ENCODE results near the gene FRMD1.

Gene FRMD1

GRCh38 chr6:168093071-168093505 lies 14.1 kb upstream of the FRMD1 start (continued):
- TF ChIP-seq ZIC2 (tag by site-specific recombination; IDR thresholded peaks at IDR 0.05) (0 out of 2 replicates have a peak, but pooled peaks have one; percentile 34), SETDB1 (IDR thresholded peaks at IDR 0.05; ENCODE audit: insufficient read length, low read length) (peak; percentile 43), ZBTB48 (tag by site-specific recombination; IDR thresholded peaks at IDR 0.05) (no peak), ZNF302 (tag by site-specific recombination; IDR thresholded peaks at IDR 0.05; ENCODE audit: low read depth) (no peak), ZNF701 (tag by site-specific recombination; IDR thresholded peaks at IDR 0.05) (no peak), ZSCAN4 (tag by site-specific recombination; IDR thresholded peaks at IDR 0.05) (no peak), ZNF596 (tag by site-specific recombination; IDR thresholded peaks at IDR 0.05) (no peak), ZNF830 (tag by site-specific recombination; IDR thresholded peaks at IDR 0.05; ENCODE audit: low read depth) (no peak), BCL11A (tag by site-specific recombination; IDR thresholded peaks at IDR 0.05; ENCODE audit: low read depth) (no peak), ZNF133 (tag by site-specific recombination; IDR thresholded peaks at IDR 0.05) (no peak), ZNF776 (tag by site-specific recombination; IDR thresholded peaks at IDR 0.05; ENCODE audit: borderline replicate concordance) (no peak), ZNF610 (tag by site-specific recombination; IDR thresholded peaks at IDR 0.05; ENCODE audit: borderline replicate concordance) (no peak), ZNF324 (tag by site-specific recombination; IDR thresholded peaks at IDR 0.05) (no peak), ZFHX2 (tag by site-specific recombination; conservative IDR thresholded peaks at IDR 0.05) (peak; percentile 79), TRIM28 (IDR thresholded peaks at IDR 0.05; ENCODE audit: borderline replicate concordance, low read length) (no peak), SCRT2 (tag by site-specific recombination; IDR thresholded peaks at IDR 0.05) (no peak), ZNF843 (tag by site-specific recombination; IDR thresholded peaks at IDR 0.05) (no peak), GFI1B (tag by site-specific recombination; IDR thresholded peaks at IDR 0.05) (no peak), ZNF335 (tag by site-specific recombination; conservative IDR thresholded peaks at IDR 0.05) (no peak), ZSCAN16 (tag by site-specific recombination; IDR thresholded peaks at IDR 0.05) (no peak), ZNF777 (tag by site-specific recombination; IDR thresholded peaks at IDR 0.05; ENCODE audit: borderline replicate concordance) (no peak), ZSCAN23 (tag by site-specific recombination; IDR thresholded peaks at IDR 0.05) (no peak), ZNF76 (tag by site-specific recombination; IDR thresholded peaks at IDR 0.05; ENCODE audit: borderline replicate concordance, low read depth) (no peak), ZNF202 (tag by site-specific recombination; IDR thresholded peaks at IDR 0.05; ENCODE audit: borderline replicate concordance) (no peak), KLF16 (tag by site-specific recombination; IDR thresholded peaks at IDR 0.05) (no peak), ATF2 (tag by site-specific recombination; IDR thresholded peaks at IDR 0.05; ENCODE audit: low read depth) (no peak)
- TF ChIP-seq, protein P1, sequence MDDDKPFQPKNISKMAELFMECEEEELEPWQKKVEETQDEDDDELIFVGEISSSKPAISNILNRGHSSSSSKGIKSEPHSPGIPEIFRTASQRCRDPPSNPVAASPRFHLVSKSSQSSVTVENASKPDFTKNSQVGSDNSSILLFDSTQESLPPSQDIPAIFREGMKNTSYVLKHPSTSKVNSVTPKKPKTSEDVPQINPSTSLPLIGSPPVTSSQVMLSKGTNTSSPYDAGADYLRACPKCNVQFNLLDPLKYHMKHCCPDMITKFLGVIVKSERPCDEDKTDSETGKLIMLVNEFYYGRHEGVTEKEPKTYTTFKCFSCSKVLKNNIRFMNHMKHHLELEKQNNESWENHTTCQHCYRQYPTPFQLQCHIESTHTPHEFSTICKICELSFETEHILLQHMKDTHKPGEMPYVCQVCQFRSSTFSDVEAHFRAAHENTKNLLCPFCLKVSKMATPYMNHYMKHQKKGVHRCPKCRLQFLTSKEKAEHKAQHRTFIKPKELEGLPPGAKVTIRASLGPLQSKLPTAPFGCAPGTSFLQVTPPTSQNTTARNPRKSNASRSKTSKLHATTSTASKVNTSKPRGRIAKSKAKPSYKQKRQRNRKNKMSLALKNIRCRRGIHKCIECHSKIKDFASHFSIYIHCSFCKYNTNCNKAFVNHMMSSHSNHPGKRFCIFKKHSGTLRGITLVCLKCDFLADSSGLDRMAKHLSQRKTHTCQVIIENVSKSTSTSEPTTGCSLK (tag by site-specific recombination; IDR thresholded peaks at IDR 0.05), result no peak
- TF ChIP-seq, protein P2, sequence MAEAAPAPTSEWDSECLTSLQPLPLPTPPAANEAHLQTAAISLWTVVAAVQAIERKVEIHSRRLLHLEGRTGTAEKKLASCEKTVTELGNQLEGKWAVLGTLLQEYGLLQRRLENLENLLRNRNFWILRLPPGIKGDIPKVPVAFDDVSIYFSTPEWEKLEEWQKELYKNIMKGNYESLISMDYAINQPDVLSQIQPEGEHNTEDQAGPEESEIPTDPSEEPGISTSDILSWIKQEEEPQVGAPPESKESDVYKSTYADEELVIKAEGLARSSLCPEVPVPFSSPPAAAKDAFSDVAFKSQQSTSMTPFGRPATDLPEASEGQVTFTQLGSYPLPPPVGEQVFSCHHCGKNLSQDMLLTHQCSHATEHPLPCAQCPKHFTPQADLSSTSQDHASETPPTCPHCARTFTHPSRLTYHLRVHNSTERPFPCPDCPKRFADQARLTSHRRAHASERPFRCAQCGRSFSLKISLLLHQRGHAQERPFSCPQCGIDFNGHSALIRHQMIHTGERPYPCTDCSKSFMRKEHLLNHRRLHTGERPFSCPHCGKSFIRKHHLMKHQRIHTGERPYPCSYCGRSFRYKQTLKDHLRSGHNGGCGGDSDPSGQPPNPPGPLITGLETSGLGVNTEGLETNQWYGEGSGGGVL (tag by site-specific recombination; IDR thresholded peaks at IDR 0.05), result no peak
- TF ChIP-seq, protein P3, sequence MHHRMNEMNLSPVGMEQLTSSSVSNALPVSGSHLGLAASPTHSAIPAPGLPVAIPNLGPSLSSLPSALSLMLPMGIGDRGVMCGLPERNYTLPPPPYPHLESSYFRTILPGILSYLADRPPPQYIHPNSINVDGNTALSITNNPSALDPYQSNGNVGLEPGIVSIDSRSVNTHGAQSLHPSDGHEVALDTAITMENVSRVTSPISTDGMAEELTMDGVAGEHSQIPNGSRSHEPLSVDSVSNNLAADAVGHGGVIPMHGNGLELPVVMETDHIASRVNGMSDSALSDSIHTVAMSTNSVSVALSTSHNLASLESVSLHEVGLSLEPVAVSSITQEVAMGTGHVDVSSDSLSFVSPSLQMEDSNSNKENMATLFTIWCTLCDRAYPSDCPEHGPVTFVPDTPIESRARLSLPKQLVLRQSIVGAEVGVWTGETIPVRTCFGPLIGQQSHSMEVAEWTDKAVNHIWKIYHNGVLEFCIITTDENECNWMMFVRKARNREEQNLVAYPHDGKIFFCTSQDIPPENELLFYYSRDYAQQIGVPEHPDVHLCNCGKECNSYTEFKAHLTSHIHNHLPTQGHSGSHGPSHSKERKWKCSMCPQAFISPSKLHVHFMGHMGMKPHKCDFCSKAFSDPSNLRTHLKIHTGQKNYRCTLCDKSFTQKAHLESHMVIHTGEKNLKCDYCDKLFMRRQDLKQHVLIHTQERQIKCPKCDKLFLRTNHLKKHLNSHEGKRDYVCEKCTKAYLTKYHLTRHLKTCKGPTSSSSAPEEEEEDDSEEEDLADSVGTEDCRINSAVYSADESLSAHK (tag by site-specific recombination; IDR thresholded peaks at IDR 0.05), result no peak
- TF ChIP-seq, protein P4, sequence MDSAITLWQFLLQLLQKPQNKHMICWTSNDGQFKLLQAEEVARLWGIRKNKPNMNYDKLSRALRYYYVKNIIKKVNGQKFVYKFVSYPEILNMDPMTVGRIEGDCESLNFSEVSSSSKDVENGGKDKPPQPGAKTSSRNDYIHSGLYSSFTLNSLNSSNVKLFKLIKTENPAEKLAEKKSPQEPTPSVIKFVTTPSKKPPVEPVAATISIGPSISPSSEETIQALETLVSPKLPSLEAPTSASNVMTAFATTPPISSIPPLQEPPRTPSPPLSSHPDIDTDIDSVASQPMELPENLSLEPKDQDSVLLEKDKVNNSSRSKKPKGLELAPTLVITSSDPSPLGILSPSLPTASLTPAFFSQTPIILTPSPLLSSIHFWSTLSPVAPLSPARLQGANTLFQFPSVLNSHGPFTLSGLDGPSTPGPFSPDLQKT (IDR thresholded peaks at IDR 0.05; ENCODE audit: borderline replicate concordance, low read depth, low read length), result no peak
- TF ChIP-seq, protein P5, sequence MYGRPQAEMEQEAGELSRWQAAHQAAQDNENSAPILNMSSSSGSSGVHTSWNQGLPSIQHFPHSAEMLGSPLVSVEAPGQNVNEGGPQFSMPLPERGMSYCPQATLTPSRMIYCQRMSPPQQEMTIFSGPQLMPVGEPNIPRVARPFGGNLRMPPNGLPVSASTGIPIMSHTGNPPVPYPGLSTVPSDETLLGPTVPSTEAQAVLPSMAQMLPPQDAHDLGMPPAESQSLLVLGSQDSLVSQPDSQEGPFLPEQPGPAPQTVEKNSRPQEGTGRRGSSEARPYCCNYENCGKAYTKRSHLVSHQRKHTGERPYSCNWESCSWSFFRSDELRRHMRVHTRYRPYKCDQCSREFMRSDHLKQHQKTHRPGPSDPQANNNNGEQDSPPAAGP (tag by site-specific recombination; IDR thresholded peaks at IDR 0.05), result peak; percentile 84
